Limb (tissue), 2 donors: ENCODE data around the gene DYNLRB1.

Experiments
- DNase-seq, 2 donors: peaks; one replicate each; pipeline ENCODE4 v3.0.0-alpha.2; 2016; ENCODE audit errors: extremely low spot score in 2 of 2

DYNLRB1 gene

GRCh38 chr20:34578521-34578920 is 62.3 kb downstream of the DYNLRB1 start:
- no peak for DNase-seq

DNA sequence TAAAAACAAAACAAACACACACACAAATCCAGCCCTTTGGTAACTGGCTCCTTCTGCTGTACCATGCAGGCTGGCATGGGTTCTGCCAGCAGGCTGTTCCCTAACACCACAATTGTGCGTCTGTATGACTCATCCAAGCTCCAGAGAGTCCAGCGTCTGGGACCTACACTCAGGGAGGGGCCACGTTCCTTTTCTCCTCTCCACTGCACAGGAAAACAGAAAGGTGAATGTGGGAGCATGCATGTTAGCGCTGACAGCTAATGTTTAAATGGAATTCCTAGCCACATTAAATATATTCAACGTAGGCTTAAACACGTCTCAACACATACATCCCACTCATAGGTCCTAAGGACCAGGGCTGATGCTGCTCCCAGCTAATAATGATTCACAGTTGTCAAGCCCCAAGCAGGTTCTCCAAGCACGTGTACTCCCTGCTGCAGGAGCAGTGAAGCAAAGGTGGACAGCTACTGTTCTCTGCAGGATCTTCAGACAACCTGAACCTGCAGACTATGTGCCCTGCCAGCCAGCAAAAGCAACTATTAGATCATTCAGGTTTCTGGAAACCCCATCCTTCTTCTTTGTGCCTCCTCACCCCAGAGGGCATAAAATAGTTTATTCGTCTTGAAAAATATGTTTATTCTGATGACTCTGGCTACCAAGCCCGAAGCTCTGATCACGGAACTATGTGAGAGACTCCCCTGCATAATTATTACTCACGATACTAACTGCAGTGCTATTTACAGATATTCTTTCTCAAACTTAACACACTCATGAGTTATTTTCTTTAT is 63.2 kb downstream of the DYNLRB1 start:
- no peak for DNase-seq

DNA sequence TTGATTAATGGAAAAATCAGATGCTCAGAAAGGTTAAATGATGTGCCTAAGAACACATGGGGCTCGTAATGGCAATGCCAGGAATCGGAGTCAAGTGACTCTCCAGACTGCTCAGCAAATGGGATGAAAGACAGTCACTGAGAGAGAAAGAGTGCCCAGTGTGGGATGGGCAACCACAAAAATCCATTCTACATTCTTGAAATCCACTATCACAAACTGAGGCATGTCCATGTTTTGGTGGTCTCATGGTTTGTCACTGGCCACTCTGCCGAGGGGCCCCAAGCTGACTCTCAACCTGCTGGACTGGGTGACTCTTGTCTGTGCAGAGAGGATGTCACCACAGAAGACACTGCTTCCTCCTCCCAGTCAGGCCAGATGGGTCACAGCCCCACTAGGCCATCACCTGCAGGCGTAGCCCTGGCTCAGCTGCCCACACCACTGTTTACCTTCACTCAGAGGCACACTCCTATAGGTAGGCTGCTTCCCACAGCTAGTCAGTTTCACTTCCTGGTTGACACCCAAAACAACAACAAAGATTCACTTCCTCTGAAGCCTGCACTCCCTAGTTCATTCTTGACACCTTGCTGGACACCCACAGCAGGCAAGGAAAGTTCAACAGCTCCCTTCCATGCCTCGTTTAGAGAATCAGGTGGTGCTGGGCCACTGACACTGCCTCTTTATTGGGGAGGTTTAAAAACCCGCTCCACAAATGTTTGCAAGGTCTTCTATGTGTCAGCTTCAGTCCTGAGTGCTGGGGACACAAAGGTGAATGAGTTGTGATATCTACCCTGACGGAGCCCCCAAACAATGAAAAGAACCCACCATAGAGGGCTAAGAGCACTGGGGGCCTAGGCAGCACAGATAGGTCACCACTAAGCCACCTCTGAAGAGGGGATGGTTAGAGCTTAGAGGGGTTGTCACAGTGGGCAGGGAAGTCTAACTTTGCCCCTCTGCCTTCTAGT is 64.0 kb downstream of the DYNLRB1 start:
- DNase-seq, result no peak

DNA sequence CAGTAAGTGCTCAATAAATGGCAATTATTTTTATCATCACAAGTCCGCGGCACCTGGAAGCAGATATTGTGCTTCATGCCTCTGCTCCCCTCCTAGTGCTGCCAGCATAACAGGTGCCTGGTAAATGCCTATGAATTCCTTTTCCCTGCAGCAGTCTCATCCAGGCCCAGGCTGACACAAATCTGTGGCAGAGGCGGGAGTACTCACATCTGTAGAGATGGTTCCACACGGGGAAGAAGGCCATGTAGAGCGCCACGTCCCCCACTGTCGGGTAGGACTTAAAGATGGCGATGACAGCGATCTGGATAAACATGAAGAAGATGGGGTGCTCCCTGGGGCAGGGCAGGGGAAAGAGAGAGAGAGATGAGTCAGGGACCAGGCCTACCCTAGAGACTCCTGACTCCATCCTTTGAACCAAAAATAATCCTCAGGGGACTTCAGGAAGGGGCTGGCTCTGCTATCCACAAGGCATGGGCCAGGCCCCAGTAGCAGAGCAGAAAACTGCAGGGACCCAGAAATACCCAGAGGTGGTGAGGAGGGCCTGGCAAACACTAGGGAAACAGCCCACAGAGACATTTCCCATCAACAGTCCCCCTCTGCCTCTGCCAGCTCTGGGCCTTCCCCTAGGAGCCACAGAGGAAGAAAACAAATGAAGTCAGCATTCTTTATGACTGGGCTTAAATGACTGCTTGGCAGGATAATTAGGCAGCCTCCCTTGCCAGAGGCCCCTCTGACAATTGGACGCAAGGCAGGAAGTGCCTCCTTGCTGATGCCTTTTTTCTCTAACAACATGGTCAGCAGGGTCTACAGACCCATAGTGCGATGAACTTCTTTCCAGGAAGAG is 65.3 kb downstream of the DYNLRB1 start:
- DNase-seq, result no peak

- DNase-seq, result no peak
Measured at GRCh38 chr20:34582221-34582620, 66.0 kb downstream of the DYNLRB1 start.

DNA sequence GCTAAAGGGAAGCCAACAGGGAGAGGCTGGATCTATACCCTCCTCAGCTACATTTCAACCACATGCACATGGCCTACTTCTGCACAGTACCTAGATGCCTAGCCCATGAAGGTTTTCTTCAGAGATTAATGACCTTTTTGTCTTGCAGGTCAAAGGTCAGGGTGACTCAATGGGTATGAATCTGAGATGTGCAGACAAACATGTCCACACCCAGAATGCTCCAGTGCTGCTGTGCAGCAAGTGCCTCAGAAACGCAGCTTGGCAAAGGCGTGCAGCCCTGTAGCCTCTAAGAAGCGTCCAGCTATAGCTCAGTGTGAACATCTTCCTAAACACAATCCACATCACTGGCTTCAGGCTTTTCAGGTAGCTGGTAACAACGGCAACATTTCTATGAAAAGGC is 66.7 kb downstream of the DYNLRB1 start:
- DNase-seq, result no peak

- DNase-seq, result no peak
Measured at GRCh38 chr20:34583544-34583943, 67.3 kb downstream of the DYNLRB1 start.

DNA sequence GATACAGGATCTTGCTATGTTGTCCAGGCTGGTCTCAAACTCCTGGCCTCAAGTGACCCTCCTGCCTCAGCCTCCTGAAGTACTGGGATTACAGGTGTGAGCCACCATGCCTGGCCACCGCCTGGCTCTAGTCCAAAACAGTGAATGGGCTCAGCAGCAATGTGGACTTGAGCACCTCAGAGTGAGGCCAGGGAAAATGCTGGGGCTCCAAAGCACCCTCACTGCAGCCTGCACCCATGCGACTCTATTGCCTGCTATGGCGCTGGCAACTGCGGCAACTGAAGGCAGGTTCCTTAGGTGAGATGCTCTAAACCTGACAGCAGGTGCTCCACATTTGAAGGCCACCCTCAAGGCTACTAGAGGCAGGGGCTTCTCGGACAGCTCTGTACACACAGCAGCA is 68.8 kb downstream of the DYNLRB1 start:
- DNase-seq, result no peak

DNA sequence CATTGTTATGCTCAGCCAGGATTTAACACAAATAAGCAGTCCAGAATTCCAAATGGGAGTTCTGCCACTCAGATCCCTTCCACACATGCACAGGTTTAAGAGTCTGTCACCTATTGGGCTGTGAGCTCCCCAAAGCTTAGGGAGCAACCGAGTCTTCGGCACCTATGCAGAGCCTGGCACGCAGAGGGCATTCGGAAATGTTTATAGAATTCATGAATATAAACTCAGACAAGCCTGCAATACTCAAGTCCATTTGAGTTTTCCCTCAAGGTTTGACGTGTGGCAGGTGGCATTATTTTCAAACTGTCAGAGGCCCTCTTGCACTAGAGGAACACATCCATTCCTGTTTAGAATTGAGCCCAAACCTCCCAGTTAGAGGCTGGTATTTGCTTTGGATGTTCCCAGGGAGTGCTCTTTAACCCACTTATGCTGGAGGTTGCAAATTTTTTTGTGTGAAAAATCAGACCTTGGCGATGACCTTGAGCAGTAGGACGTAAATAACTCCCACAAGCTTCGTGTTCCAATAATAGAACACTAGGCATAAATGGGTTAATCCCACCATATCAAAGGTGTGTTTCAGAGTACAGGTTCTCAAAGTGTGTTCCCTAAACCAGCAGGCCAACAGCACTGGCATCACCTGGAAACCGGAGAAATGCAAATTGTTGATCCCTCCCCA is 70.4 kb downstream of the DYNLRB1 start:
- no peak for DNase-seq
